Activated CD4-positive, CD25-positive, alpha-beta regulatory T cell treated with anti-CD3 and anti-CD28 coated beads, Interleukin-2, amount 50 U/mL, for 16 hours (primary cell): Measurements from ENCODE around the gene TLX1.

Source experiments
- DNase-seq: peaks from one replicate; pipeline ENCODE4 v3.0.0-alpha.2; 2020; ENCODE audit warnings: low read depth, low spot score

TLX1 gene

DNA sequence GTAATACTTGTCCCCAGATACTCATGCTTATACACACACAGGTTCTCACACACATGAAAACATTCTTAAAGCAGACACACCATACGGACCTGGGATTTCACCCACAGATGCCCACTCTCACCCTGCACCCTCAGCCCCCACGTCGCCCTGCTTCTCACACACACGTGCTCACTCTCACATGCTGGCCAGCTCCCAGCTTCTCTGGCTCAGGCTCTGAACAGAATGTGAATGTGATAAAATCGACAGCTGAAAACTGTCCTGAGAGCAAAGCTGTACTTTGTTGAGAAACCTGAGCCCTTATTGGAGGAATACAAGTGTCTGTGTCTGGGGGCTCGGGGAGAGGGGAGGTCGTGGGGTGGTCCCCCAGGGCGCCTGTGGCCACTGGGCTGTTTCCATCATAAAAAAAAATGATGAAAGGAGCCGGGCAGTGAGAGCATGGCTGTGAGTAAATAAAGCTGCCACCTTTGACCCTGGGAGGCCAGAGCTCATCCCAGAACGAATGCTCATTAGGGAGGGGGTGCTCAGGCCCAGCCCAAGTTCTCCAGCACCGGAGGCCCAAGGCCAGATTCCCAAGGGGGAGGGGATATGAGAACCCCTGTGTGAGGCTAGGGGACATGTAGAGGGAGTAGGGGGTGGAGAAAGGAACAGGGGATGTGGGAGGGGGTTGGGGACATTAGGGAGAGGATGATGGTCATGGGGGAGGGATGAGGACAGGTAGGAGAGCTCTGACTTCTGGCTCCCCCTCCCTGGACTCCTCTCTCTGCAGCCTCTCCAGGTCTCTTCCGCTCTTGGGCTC is 18.1 kb upstream of the TLX1 start:
- DNase-seq: no peak

DNA sequence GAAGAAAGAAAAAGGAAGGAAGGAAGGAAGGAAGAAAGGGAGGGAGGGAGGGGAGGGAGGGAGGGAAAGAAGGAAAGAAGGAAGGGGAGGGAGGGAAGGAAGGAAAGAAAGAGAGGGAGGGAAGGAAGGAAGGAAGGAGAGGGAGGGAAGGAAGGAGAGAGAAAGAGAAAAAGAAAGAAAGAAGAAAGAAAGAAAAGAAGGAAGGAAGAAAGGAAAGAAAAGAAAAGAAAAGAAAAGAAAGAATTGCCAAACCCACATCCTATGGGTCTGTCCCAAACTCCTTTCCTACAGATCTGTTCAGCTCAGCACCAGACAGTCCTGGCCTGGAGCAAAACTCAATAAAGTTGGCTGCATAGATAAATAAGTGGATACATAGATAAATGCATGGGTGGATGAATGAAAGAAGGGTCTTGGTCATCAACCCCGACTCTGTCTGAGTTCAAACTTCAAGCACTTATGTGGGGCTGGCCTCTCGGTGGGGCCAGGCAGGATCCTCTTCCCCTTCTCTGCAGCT is 17.2 kb upstream of the TLX1 start:
- no peak for DNase-seq

DNA sequence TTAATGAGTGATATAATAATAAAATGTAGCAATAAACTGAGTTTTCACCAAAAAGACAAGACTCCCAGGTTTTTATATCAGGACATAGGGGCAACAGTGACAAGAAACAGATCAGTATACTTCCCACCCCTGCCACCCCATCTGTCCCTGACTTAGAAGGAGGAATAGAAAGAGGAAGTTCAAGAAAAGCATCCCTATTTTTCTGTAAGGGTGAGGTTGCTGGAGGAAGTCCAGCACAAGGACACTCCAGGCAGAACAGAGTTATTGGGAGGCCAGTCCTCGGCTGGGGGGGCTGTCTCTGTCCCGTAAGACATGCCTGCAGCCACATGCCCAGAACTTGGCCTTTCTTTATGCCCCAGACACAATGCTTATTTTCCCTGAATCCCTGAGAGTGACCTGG is 16.5 kb upstream of the TLX1 start:
- DNase-seq: no peak

GRCh38 chr10:101116754-101117153 is 14.3 kb upstream of the TLX1 start:
- DNase-seq: no peak

GRCh38 chr10:101118031-101118430 is 13.1 kb upstream of the TLX1 start:
- no peak for DNase-seq

DNA sequence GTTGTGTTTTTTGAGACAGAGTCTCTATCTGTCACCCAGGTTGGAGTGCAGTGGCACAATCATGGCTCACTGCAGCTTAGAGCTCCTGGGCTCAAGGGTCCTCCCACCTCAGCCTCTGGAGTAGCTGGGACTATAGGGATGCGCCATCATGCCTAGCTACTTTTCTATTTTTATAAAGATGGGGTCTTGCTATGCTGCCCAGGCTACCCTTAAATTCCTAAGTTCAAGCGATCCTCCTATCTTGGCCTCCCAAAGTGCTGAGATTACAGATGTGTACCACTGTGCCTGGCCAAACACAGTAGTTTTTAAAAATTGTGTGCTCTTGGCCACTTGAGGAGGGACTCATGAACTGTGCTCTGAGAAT is 10.6 kb upstream of the TLX1 start:
- no peak for DNase-seq

GRCh38 chr10:101120884-101121653 is 10.0 kb upstream of the TLX1 start:
- DNase-seq: no peak

GRCh38 chr10:101121654-101122031 is 9.5 kb upstream of the TLX1 start:
- DNase-seq: no peak

- DNase-seq: no peak
These were observed 8.6 kb upstream of the TLX1 start for GRCh38 chr10:101122270-101123084.

DNA sequence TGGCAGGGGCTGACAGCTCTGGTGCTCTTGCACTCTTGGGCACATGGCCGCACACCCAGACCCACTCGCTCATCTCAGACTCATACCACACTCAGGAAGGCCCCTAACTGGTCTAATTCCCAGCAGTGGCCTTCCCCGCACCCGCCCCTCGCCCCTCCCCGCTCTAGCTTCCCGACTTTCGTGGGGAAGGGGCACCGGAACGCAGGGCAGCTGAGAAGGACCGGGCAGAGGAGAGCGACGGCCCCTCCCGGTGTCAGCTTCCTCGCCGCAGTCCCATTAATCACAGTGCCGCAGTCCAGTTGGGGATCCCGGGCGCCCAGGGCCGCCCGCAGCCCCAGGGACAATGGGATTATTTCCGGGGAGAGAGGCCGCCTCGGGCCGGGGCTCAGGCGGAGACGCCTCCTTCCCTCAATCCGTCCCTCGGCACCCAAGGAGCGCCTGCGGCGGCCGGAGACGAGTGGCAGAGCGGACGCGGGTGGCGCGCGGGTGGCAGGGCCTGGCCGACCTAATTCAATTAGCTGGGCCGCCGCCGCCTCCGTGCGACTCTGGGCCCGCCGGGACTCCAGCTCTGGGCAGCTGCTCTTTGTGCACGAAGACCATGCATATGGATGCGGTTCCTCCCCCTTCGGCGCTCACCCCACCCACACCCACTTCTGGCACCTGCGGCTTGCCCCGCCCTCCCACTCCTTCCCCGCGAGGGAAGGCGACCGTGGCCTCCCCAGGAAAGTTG is 7.8 kb upstream of the TLX1 start:
- DNase-seq: no peak

- DNase-seq: no peak
These were observed 7.1 kb upstream of the TLX1 start for GRCh38 chr10:101123815-101124617.

DNA sequence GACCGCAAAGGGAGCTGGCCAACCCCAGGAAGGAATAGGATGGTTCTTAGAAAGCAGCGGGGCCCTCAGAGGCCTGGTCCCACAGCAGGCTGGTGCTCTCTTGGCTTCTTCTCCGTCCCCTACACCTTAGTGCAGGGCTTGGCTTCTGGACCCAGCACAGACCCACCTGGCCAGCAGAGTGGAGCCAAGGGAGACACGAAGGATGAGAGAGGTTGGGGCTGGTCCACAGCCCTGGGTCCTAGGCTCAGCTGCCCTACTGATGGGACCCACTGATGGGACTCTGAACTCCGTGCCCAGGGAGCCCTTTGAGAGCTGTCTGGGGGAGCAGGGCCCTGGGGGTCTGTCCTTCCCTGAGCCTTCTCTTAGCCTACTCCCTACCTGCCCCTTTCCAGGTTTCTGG is 6.2 kb upstream of the TLX1 start:
- DNase-seq: no peak

DNA sequence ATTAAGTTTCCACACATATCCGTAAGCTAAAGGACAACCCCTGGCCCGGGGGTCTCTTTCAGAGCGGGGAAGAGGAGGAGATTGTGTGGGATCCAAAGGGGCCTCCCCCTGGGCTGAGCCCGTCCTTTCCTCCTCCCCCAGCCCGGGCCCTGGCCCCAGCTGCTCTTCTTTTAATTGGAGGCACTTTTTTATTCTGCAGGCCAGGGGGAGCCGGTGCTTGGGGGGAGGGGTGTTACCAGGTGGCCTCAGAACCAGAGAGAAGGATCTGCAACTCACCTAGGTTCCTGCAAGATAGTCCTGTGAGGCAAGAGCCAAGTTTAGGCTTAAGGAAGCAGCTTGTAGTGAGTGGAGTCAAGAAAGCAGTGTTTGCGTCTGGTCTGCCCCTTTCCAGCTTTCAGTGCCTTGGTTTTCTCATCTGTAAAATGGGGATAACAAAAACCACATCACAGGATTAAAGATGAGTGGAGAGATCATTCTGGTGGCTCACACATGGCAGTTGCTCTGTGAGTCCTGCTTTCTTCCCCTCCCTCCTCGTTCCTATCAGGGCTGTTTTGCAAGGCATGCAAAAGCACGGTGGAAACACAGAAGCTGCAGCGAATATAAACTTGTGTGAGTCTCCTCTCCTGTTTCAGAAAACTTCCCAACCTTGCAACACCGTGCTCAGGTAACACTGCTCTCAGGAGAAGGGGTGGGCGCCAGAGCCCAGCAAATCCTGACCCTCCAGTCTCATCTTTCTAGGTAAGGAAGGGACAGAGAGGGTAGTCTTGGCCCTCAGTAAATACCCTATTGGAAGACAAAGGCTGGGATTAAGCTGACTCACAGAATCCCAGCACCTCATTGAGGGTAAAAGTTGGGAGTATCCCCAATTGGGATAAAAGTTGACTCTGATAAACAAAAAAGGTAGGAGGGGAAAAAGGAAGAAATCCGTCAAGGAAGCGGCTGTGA is 4.1 kb upstream of the TLX1 start:
- no peak for DNase-seq

DNA sequence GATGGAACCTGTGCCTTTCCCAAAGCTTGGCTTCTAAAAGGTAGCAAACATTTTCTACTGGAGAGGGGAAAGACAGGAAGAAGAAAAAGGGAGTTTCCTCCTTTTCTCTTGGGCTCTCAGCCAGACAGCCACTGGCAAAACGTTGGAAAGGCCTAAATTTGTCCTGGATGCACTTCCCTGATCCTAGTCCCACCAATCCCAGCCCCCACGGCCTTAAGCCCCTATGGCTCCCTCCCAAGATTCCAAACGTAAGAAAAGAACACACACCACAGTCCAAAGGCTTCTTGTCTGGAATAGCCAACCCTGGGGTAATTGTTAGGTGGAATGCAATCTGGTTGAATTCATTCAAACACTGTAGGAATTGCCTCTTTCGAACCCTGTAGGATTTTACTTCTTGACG is 959 bp upstream of the TLX1 start:
- no peak for DNase-seq

- DNase-seq: no peak
These were observed 999 bp downstream of the TLX1 start for GRCh38 chr10:101131962-101132635.

DNA sequence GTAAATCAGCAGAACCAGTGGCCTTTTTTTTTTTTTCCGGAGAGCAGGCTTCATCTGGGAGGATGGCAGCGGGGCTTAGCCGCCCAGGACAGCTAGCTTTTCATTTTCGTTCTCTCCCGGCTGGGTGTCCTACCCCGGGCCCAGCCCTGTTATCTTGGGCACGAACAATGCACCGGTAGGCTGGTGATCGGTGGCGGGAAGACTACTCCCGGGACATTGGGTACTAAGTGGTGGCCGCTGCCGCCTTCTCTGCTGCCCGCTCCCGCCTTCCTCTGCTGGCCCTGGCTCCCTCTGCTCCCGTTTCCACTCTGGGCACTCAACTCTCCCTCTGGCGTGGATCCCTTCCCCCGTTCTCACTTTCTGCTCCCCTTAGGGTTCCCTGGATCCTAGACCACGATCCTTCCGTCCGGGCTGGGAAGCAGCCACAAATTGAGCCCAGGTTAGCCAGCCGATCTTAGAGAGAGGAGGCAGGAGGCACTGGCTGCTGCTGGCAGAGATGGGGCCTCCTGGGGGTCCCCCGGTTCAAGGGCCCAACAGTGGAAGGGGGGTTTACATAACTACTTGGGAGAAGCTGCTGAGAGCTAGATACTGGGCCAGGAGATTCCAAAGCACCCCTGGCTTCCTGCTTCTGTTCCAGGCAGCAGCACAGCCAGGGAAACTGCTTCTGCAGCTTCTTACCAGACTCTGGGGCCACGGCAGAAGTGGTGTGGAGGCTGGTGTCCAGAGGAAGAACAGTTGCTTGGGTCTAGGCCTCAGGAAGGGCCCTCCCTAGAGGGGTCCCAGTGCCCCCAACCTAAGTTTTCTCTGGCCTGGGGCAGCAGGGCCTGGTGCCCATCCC is 1.8 kb downstream of the TLX1 start:
- DNase-seq: no peak

- DNase-seq: no peak
These were observed 2.6 kb downstream of the TLX1 start for GRCh38 chr10:101133489-101134298.
